Left ventricle myocardium superior (tissue), 1 donor: Measurements from ENCODE around the gene ACP1. TPM values are rescaled to one million over a fixed set of nuclear protein-coding genes. Genes with fewer than 3 reads are reported as not detected.
A peak's percentile ranks its signal among the peaks of the same experiment; 100 is the strongest.

Experiments used
- ATAC-seq: fragments of 200-7000 bp; cut with Tn5 transposase; one replicate; pipeline ENCODE4 v1.9.1; 2020; ENCODE audit warnings: mild to moderate bottlenecking, moderate library complexity
- DNase-seq: peaks from one replicate; pipeline ENCODE4 v3.0.0-alpha.2; 2020
- intact Hi-C: fragments of 100-400 bp; cut with micrococcal nuclease; formaldehyde crosslinking; loops from one replicate; pipeline ENCODE4 v1.11.0; 2022
- long read RNA-seq: library from polyadenylated mRNA; unstranded; transcript quantifications from one replicate; pipeline ENCODE4 v2.0.0, GENCODE V29; 2021
- total RNA-seq: library from RNA; stranded (reverse); fragmentation: NEBNext Ultra II Directional; extraction: Animal tissue kit (Norgen Biotek cat#: 25700); gene quantifications from one replicate; pipeline ENCODE4 v1.2.1, GENCODE V29; 2021
- donor health status: DM: no; HTN: yes; CAD: no; lungs with severe emphysema.

The ACP1 gene
- total RNA-seq, result 72.9 TPM
- long read RNA-seq, transcript ACP1-202 (6 exons, 1,552 nt), result minor isoform, 10 of 173 reads
- long read RNA-seq, transcript ACP1-201 (6 exons, 1,549 nt), result major isoform, 128 of 173 reads
- long read RNA-seq, transcript ACP1-209 (7 exons, 577 nt), result minor isoform, 24 of 173 reads
- long read RNA-seq, partial matches to known transcripts, result 4 of 173 reads
- long read RNA-seq, other reads (novel, unspliced or antisense), result 4 of 173 reads

DNA sequence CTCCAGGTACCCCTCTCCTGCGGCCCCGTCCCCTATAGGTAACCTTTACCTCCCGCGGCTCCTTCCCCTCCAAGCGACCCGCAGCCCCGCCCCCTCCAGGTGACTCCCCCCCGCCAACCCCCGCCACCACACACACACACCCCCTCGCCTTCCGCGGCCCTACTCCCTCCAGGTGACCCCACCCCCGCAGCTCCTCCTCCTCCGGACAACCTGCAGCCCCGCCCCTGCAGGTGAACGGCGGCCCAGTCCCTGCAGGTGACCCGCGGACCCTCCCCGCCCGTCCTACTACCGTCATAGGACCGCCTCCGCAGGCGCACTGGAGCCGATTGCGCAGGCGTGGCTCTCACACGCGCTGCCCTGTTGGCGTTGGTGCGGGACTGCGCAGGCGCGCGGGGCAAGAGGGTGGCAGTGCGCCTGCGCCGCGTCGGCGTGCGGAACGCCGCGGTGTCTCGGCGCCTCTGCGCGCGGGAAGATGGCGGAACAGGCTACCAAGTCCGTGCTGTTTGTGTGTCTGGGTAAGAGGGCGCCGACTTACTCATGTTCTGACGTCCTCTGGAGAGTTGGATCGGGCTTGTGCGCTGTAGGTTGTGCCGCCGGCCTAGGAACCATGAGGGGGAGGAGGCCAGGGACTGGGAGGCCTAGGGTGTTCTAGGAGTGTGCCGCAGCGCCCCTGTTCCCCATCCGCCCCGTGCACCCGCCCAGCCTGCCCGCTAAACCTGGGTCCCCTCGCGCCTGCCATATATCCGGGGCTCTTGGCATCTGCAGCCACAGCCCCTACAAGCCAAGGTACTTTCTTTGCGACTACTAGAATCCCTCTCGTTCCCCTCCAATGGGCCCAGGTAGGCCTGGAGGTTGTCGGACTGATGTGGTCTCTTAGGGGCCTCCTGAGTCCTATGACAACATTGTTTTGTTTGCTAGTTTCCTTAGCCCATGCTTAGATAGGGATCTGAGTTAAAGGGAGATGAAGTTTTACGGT lies at the start of gene ACP1:
Gene ACP1 (plus strand): TSS at position 455 of the 976 bp plus-strand sequence. CDS start 18 bp downstream, at position 473.
- DNase-seq, result peak; percentile 98
- ATAC-seq, result peak; percentile 99
- intact Hi-C loops, result no loop called here

DNA sequence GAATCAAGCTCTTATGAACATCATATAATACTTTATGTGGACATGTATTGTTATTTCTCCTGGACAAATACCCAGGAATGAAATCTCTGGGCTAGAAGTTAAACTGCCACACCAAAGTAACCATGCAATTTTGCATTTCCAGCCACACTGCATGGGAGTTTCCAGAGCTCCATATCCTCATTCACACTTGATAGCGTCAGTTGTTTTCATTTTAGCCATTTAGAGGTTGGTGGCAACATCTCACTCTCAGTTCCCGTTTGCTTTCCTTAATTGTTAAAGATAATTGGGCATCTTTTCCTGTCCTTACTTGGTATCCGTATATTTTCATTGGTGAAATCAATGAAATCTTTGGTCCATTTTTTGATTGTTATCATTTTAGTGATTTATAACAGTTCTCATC lies 48.7 kb upstream of the ACP1 start:
- DNase-seq, result no peak
- no peak for ATAC-seq
- intact Hi-C loops, result no loop called here

- no peak for DNase-seq
- ATAC-seq, result no peak
- intact Hi-C loops, result no loop called here
These were observed 41.3 kb upstream of the ACP1 start for GRCh38 chr2:223451-223850.

- intact Hi-C loops, result no loop called here
- DNase-seq (no peak), ATAC-seq (no peak)
These were observed 40.6 kb upstream of the ACP1 start for GRCh38 chr2:223971-224760.

DNA sequence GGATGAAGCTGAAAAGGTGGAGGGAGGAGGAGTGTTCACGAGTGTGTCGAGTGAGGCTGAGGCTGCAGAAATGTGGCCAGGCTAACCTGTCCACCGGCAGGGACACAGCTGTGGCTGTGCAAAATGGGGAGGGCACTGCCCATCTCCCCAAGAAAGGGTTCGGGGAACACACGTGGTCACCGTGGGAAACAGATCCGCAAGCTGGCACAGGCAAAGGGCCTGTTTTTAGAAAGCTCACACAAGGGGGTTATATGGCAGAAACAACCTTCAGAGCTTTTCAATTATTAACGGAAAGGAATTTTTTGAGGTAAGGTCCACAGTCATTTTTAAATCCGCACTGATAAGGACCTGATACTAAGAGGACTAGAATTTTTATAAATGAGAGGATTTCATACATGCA lies 36.6 kb upstream of the ACP1 start:
- DNase-seq (no peak), ATAC-seq (no peak)
- intact Hi-C loops, result no loop called here

DNA sequence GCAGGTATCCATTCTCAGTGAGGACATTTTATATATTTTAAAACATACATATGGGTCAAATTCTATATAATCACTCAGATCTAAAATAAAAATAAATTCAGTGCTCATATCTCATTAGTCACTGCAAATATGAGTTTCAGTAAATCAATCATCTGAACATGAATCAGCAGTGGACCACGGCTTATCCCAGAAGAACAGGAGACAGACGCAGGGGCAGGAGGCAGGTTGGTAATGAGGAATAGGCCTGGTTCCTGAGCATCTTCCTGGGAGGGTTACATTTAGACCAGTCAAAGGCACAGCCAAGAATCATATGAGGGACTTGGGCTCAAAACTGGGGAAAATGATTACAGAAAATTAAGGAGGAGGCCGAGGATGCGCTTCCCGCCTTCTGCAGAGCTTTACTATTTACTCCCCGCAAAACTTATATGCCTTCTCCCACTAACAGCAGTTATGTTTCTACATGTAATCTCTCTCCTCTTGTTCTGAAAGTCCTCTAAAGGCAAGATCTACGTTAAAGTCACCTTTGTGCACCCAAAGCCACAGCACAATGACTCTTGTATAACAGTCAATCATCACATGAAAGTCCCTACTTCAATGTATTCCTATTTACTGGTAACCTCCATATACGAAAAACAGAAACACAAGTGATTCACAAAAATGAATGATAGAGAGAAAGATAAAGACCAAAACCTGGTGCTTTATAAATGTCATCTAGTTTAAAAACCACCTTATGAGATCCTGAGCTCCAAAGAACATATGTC lies 36.0 kb upstream of the ACP1 start:
- ATAC-seq (no peak), DNase-seq (no peak)
- intact Hi-C loops, result no loop called here

DNA sequence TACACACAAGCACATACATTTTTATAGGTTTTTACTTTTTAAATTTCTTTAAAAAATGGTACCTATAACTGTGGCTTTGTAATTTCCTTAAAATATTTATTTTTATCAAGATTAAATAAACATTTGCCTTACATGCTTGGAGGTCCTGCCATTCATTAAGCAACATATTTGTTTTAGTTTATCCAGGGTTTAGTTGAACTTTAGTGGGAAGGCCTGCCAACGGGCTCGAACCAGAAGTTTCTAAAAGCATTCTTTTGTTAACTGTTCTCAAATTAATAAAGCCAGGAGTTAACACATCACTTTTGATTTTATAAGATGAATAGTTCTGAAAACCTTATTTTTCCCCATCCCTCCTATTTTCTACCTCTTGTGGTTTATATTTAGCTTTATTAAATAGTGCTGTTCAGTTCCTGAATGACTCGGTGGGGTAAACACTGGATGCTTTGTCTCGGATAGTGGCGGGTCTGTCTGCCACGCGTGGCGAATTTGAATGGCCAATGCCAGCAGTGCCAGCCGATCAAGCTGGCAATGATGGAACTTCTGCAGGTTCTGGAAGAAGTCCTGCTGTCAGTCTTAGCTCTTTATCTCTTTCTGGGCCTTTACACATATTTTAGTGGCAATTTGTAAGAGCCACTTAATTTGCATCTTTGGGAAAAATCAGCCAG lies 33.1 kb upstream of the ACP1 start:
- no peak for ATAC-seq
- intact Hi-C loops, result loop anchor here (10.0 kb wide), 1 partner anchor 1323 kb away; no protein-coding TSS in a partner anchor
- no peak for DNase-seq

DNA sequence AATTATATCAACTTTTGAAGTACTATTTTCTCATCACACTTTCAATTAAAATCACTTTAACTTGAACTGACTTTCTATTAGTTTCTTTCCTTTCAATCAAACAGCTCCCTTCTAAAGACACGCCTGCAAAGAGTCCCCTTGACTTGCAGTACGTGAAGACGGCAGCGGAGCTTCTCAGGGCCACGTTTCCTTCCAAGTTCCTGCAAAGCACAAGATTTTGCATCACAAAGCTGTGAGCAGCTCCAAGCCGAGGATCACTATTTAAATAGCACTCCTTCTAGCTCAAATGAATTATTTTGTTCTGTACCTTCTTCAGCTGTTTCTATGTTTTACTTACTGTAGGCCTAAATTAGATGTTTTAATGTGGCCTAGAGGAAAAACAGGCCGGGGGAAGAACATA lies 31.7 kb upstream of the ACP1 start:
- ATAC-seq, result no peak
- DNase-seq, result no peak
- intact Hi-C loops, result loop anchor here (10.0 kb wide), 1 partner anchor 1322 kb away; no protein-coding TSS in a partner anchor

DNA sequence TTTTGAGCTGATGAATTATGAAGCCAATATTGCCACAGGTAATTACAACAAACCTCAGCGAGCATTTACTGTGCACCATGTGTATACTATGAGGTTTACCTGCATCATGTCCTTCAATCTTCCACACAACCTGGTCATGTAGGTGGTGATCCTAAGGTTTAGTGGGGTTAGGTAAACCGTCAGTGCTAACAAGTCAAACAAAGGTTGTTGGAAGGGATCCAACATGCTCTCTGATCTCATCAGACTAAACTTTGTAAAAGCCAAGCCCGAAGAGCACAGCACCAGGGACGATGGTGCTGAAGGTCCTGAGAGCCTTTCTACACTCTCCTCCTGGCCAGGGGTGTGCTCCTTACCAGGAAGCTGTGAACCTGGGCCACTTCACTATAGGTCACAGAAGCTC lies 30.3 kb upstream of the ACP1 start:
- ATAC-seq, result no peak
- no peak for DNase-seq
- intact Hi-C loops, result loop anchor here (10.0 kb wide), 1 partner anchor 1320 kb away; no protein-coding TSS in a partner anchor

DNA sequence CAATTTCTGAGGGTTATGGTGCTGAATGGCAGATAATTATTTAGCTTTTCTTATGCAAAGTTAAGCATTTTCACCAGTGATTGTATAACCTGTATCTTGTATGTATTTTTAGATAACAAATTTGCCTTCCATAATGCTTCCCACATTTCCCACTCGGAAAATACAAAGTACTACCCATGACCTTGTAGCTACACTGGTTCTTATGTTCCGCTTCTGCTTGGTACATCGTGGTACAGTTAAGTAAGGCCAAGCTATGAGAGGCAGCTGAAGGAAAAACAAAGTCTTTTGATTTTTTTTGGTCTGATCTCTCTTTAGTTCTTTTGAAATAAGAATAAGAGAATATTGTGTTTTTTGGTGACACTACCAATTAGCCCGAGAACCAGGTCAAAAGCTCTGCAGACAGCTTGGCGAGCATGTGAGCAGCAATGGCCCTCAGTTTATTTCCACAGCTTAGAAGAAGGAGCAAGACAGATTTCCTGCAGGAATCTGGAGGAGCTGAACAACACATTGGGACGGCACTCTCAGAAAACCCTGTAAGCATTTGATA lies 27.7 kb upstream of the ACP1 start:
- ATAC-seq, result no peak
- DNase-seq, result no peak
- intact Hi-C loops, result loop anchor here (10.0 kb wide), 1 partner anchor 1318 kb away; no protein-coding TSS in a partner anchor

GRCh38 chr2:237878-238277 lies 26.9 kb upstream of the ACP1 start:
- no peak for DNase-seq
- ATAC-seq, result no peak
- intact Hi-C loops, result loop anchor here (10.0 kb wide), 1 partner anchor 1317 kb away; no protein-coding TSS in a partner anchor

DNA sequence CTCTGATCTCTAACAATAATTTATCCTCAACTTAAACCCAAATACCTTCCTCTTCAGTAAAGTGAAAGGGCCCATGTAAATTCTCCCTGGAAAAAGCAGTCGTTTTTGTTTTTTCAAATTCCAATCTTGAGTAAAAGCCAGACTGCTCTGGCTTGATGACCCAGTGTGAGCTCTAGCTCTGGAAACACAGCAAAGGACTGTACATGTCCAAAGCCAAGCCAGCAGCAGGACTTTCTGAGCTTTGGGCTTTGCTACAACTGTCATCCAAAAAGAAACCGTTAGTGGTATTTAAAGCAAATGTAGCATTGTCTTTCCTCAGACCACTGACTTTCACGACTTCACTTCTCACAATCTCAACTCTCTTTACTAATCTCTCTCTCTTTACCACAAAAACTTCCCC lies 26.3 kb upstream of the ACP1 start:
- no peak for ATAC-seq
- no peak for DNase-seq
- intact Hi-C loops, result loop anchor here (10.0 kb wide), 1 partner anchor 1316 kb away; no protein-coding TSS in a partner anchor

GRCh38 chr2:238869-239268 lies 25.9 kb upstream of the ACP1 start:
- no peak for DNase-seq
- intact Hi-C loops, result loop anchor here (10.0 kb wide), 1 partner anchor 1316 kb away; no protein-coding TSS in a partner anchor
- no peak for ATAC-seq

- intact Hi-C loops, result no loop called here
- DNase-seq (no peak), ATAC-seq (no peak)
These were observed 20.2 kb upstream of the ACP1 start for GRCh38 chr2:244547-244946.

DNA sequence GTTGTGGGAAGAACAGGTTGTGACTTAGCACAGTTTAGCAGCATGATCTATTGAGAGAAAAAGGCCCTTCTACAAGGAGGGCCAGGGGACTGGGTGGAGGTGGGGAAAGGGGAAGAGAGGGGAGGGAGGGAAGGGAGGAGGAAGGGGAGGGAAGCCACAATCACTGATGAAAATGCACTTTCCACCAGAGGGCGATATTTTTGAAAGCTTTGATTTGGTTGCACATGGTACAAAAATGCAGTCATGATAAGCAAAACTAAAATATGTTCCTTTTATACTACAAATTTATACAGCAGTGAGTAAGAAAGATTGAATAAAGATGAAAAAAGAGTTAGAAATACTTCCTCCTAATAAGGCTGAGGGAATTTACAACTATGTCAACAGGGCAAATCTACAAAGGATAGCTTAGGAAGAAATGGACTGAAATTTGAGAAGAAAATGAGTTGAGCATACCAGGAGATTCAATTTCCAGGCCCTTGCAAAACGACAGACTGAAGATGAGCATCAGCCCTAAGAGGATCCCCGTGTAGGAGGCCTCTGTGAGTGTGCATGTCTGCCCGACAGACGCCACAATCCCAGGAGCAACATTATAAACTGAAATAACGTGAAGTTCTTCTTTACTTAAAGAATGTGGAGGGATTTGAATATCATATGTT lies 18.1 kb upstream of the ACP1 start:
- DNase-seq, result no peak
- intact Hi-C loops, result no loop called here
- no peak for ATAC-seq

GRCh38 chr2:248724-249123 lies 16.0 kb upstream of the ACP1 start:
- no peak for DNase-seq
- intact Hi-C loops, result no loop called here
- ATAC-seq, result no peak

GRCh38 chr2:249538-250042 lies 15.2 kb upstream of the ACP1 start:
- intact Hi-C loops, result no loop called here
- ATAC-seq, result no peak
- no peak for DNase-seq
